ENCODE results near the gene TENT4B. TPM values are rescaled to one million over a fixed set of nuclear protein-coding genes. Genes with fewer than 3 reads are reported as not detected.

TENT4B gene
- total and polyA plus RNA-seq, 2 experiments from 2014 or later: 7.7 to 14.8 TPM

- Histone ChIP-seq H4K20me1 (ENCODE audit: insufficient read depth, poor library complexity, severe bottlenecking) (peaks cover 16% of the 10 kb centered on the region), H3K4me2 (no peak overlapping the region), H3K27me3 (no peaks in the 10 kb centered on the region), H3K4me3 (no peak overlapping the region), H3K9me3 (ENCODE audit: low read depth) (no peaks in the 10 kb centered on the region), H3K4me1 (ENCODE audit: insufficient read depth) (peaks cover 5% of the 10 kb centered on the region), H3K79me2 (peaks cover 83% of the 10 kb centered on the region), H2AFZ (no peak overlapping the region), H3K27ac (no peak overlapping the region), H3K36me3 (replicated peaks; ENCODE audit: insufficient read depth, low read depth) (no peaks in the 10 kb centered on the region), H3K9me2 (replicated peaks; ENCODE audit: insufficient read depth) (no peaks in the 10 kb centered on the region)
- DNase-seq (ENCODE audit: low spot score): no peak
- TF ChIP-seq EZH2phosphoT487 (IDR thresholded peaks at IDR 0.05; ENCODE audit: low read depth, severe bottlenecking, unreplicated experiment) (peak; percentile 93), CTCF (IDR thresholded peaks at IDR 0.05; ENCODE audit: poor library complexity) (no peak), EZH2 (IDR thresholded peaks at IDR 0.05; ENCODE audit: borderline replicate concordance) (no peak)
These were observed 29.3 kb downstream of the TENT4B start for GRCh38 chr16:50182441-50182840.

GRCh38 chr16:50183316-50183715 is 30.2 kb downstream of the TENT4B start:
- DNase-seq (ENCODE audit: low spot score): no peak
- Histone ChIP-seq H3K27me3 (no peaks in the 10 kb centered on the region), H3K79me2 (peaks cover 83% of the 10 kb centered on the region), H4K20me1 (ENCODE audit: insufficient read depth, poor library complexity, severe bottlenecking) (peaks cover 24% of the 10 kb centered on the region), H3K27ac (no peak overlapping the region), H3K9me2 (replicated peaks; ENCODE audit: insufficient read depth) (no peaks in the 10 kb centered on the region), H2AFZ (no peak overlapping the region), H3K9me3 (ENCODE audit: low read depth) (no peaks in the 10 kb centered on the region), H3K36me3 (replicated peaks; ENCODE audit: insufficient read depth, low read depth) (no peaks in the 10 kb centered on the region), H3K4me3 (no peak overlapping the region), H3K4me1 (ENCODE audit: insufficient read depth) (peaks cover 5% of the 10 kb centered on the region), H3K4me2 (no peak overlapping the region)
- no peak for TF ChIP-seq EZH2 (IDR thresholded peaks at IDR 0.05; ENCODE audit: borderline replicate concordance)
- TF ChIP-seq CTCF (IDR thresholded peaks at IDR 0.05; ENCODE audit: poor library complexity): no peak
- TF ChIP-seq EZH2phosphoT487 (IDR thresholded peaks at IDR 0.05; ENCODE audit: low read depth, severe bottlenecking, unreplicated experiment): no peak
- WGBS (ENCODE audit: low lambda C conversion rate, missing lambda C conversion rate): 91% methylated on average over 4 of the region's 4 CpGs

- Histone ChIP-seq H3K79me2 (peaks cover 84% of the 10 kb centered on the region), H3K27ac (peak overlapping the region; percentile 69), H3K4me3 (no peak overlapping the region), H3K27me3 (no peaks in the 10 kb centered on the region), H3K9me2 (replicated peaks; ENCODE audit: insufficient read depth) (no peaks in the 10 kb centered on the region), H3K4me2 (peak overlapping the region; percentile 26), H4K20me1 (ENCODE audit: insufficient read depth, poor library complexity, severe bottlenecking) (peaks cover 37% of the 10 kb centered on the region), H3K36me3 (replicated peaks; ENCODE audit: insufficient read depth, low read depth) (no peaks in the 10 kb centered on the region), H2AFZ (no peak overlapping the region), H3K4me1 (ENCODE audit: insufficient read depth) (peaks cover 5% of the 10 kb centered on the region), H3K9me3 (ENCODE audit: low read depth) (no peaks in the 10 kb centered on the region)
- peak; percentile 53 for DNase-seq (ENCODE audit: low spot score)
- TF ChIP-seq EZH2 (IDR thresholded peaks at IDR 0.05; ENCODE audit: borderline replicate concordance): no peak
- TF ChIP-seq CTCF (IDR thresholded peaks at IDR 0.05; ENCODE audit: poor library complexity): no peak
- no peak for TF ChIP-seq EZH2phosphoT487 (IDR thresholded peaks at IDR 0.05; ENCODE audit: low read depth, severe bottlenecking, unreplicated experiment)
- 74% methylated on average over 3 of the region's 3 CpGs for WGBS (ENCODE audit: low lambda C conversion rate, missing lambda C conversion rate)
These were observed 31.9 kb downstream of the TENT4B start for GRCh38 chr16:50185005-50185505.

Data from hepatocyte (in vitro differentiated cells).